ENCODE measurements around the gene NIPBL.

The NIPBL gene

GRCh38 chr5:36948041-36948440, 71.5 kb downstream of the NIPBL start:
- H3K36me3 ChIP-seq (replicated peaks in 1 of 2; ENCODE audit: control insufficient read depth in 2 of 2, insufficient read depth in 2 of 2, low read length in 2 of 2): no peaks in the 10 kb centered on the region
- no peak overlapping the region for H2BK120ac ChIP-seq (ENCODE audit: low read depth, low read length)
- H3K27me3 ChIP-seq (ENCODE audit: control insufficient read depth in 3 of 3, insufficient read depth in 3 of 3, low read depth in 1 of 3, low read length in 3 of 3): no peaks in the 10 kb centered on the region
- H3K4me3 ChIP-seq (ENCODE audit: low read length in 2 of 2): no peak overlapping the region
- no peak overlapping the region for H3K14ac ChIP-seq (ENCODE audit: low read length)
- no peak overlapping the region for H3K9ac ChIP-seq (ENCODE audit: low read depth, low read length, poor library complexity)
- no peaks in the 10 kb centered on the region for H3K9me3 ChIP-seq (replicated peaks in 1 of 2; ENCODE audit: control insufficient read depth in 2 of 2, insufficient read depth in 1 of 2, low read depth in 1 of 2, low read length in 2 of 2)
- H4K91ac ChIP-seq (ENCODE audit: low read depth, low read length, poor library complexity): no peak overlapping the region
- no peaks in the 10 kb centered on the region for H3K79me1 ChIP-seq (ENCODE audit: low read depth, low read length)
- H3K4ac ChIP-seq (ENCODE audit: low read length): no peak overlapping the region
- no peak overlapping the region for H4K8ac ChIP-seq (ENCODE audit: low read depth, low read length)
- H3K18ac ChIP-seq (ENCODE audit: low read length): no peak overlapping the region
- no peak overlapping the region for H3K27ac ChIP-seq (replicated peaks; ENCODE audit: low read length)
- H3K4me1 ChIP-seq (ENCODE audit: control insufficient read depth in 2 of 2, insufficient read depth in 1 of 2, low read depth in 1 of 2, low read length in 2 of 2): peaks cover 0 to 7% of the 10 kb centered on the region in 2 donors
- H2BK12ac ChIP-seq (ENCODE audit: low read length): no peak overlapping the region
- H2AFZ ChIP-seq (ENCODE audit: low read length): no peak overlapping the region
- H2BK5ac ChIP-seq (ENCODE audit: low read length): no peak overlapping the region
- no peak overlapping the region for H2AK5ac ChIP-seq (ENCODE audit: low read depth, low read length)
- H3K4me2 ChIP-seq (ENCODE audit: insufficient read depth, low read length, poor library complexity, severe bottlenecking): no peak overlapping the region
- no peak overlapping the region for H2BK15ac ChIP-seq (ENCODE audit: low read length)
- no peak overlapping the region for H3K23ac ChIP-seq (ENCODE audit: low read depth, low read length, poor library complexity)
- DNase-seq (ENCODE audit: low spot score): no peak

- H3K18ac ChIP-seq (ENCODE audit: low read length): no peak overlapping the region
- H2BK12ac ChIP-seq (ENCODE audit: low read length): no peak overlapping the region
- H2BK15ac ChIP-seq (ENCODE audit: low read length): no peak overlapping the region
- H3K14ac ChIP-seq (ENCODE audit: low read length): no peak overlapping the region
- no peak overlapping the region for H3K27ac ChIP-seq (replicated peaks; ENCODE audit: low read length)
- peaks cover 0 to 7% of the 10 kb centered on the region in 2 donors for H3K4me1 ChIP-seq (ENCODE audit: control insufficient read depth in 2 of 2, insufficient read depth in 1 of 2, low read depth in 1 of 2, low read length in 2 of 2)
- H2BK5ac ChIP-seq (ENCODE audit: low read length): no peak overlapping the region
- no peak overlapping the region for H2AK5ac ChIP-seq (ENCODE audit: low read depth, low read length)
- H3K4ac ChIP-seq (ENCODE audit: low read length): no peak overlapping the region
- DNase-seq (ENCODE audit: low spot score): no peak
- no peak overlapping the region for H3K23ac ChIP-seq (ENCODE audit: low read depth, low read length, poor library complexity)
- H3K36me3 ChIP-seq (replicated peaks in 1 of 2; ENCODE audit: control insufficient read depth in 2 of 2, insufficient read depth in 2 of 2, low read length in 2 of 2): no peaks in the 10 kb centered on the region
- no peak overlapping the region for H3K4me2 ChIP-seq (ENCODE audit: insufficient read depth, low read length, poor library complexity, severe bottlenecking)
- H2AFZ ChIP-seq (ENCODE audit: low read length): no peak overlapping the region
- H3K9me3 ChIP-seq (replicated peaks in 1 of 2; ENCODE audit: control insufficient read depth in 2 of 2, insufficient read depth in 1 of 2, low read depth in 1 of 2, low read length in 2 of 2): no peaks in the 10 kb centered on the region
- H3K4me3 ChIP-seq (ENCODE audit: low read length in 2 of 2): no peak overlapping the region
- no peak overlapping the region for H2BK120ac ChIP-seq (ENCODE audit: low read depth, low read length)
- H3K79me1 ChIP-seq (ENCODE audit: low read depth, low read length): no peaks in the 10 kb centered on the region
- no peak overlapping the region for H4K91ac ChIP-seq (ENCODE audit: low read depth, low read length, poor library complexity)
- no peak overlapping the region for H3K9ac ChIP-seq (ENCODE audit: low read depth, low read length, poor library complexity)
- H4K8ac ChIP-seq (ENCODE audit: low read depth, low read length): no peak overlapping the region
- no CpG with 5 or more reads among the region's 1 CpG for WGBS, 2 donors (ENCODE audit: extremely low coverage in 2 of 2, insufficient read length in 2 of 2, insufficient replicate concordance in 1 of 2)
- H3K27me3 ChIP-seq (ENCODE audit: control insufficient read depth in 3 of 3, insufficient read depth in 3 of 3, low read depth in 1 of 3, low read length in 3 of 3): no peaks in the 10 kb centered on the region
Measured at GRCh38 chr5:36948650-36949049, 72.1 kb downstream of the NIPBL start.

- H2AFZ ChIP-seq (ENCODE audit: low read length): no peak overlapping the region
- no peaks in the 10 kb centered on the region for H3K9me3 ChIP-seq (replicated peaks in 1 of 2; ENCODE audit: control insufficient read depth in 2 of 2, insufficient read depth in 1 of 2, low read depth in 1 of 2, low read length in 2 of 2)
- H3K14ac ChIP-seq (ENCODE audit: low read length): no peak overlapping the region
- peaks cover 0 to 7% of the 10 kb centered on the region in 2 donors for H3K4me1 ChIP-seq (ENCODE audit: control insufficient read depth in 2 of 2, insufficient read depth in 1 of 2, low read depth in 1 of 2, low read length in 2 of 2)
- no peaks in the 10 kb centered on the region for H3K27me3 ChIP-seq (ENCODE audit: control insufficient read depth in 3 of 3, insufficient read depth in 3 of 3, low read depth in 1 of 3, low read length in 3 of 3)
- no peak overlapping the region for H2BK15ac ChIP-seq (ENCODE audit: low read length)
- H3K18ac ChIP-seq (ENCODE audit: low read length): no peak overlapping the region
- no peak overlapping the region for H2BK120ac ChIP-seq (ENCODE audit: low read depth, low read length)
- H4K8ac ChIP-seq (ENCODE audit: low read depth, low read length): no peak overlapping the region
- no peak overlapping the region for H4K91ac ChIP-seq (ENCODE audit: low read depth, low read length, poor library complexity)
- no CpG with 5 or more reads among the region's 1 CpG for WGBS, 2 donors (ENCODE audit: extremely low coverage in 2 of 2, insufficient read length in 2 of 2, insufficient replicate concordance in 1 of 2)
- no peak overlapping the region for H3K27ac ChIP-seq (replicated peaks; ENCODE audit: low read length)
- H2BK5ac ChIP-seq (ENCODE audit: low read length): no peak overlapping the region
- H3K79me1 ChIP-seq (ENCODE audit: low read depth, low read length): no peaks in the 10 kb centered on the region
- H3K36me3 ChIP-seq (replicated peaks in 1 of 2; ENCODE audit: control insufficient read depth in 2 of 2, insufficient read depth in 2 of 2, low read length in 2 of 2): peaks cover 0 to under 1% of the 10 kb centered on the region in 2 donors
- DNase-seq (ENCODE audit: low spot score): no peak
- H2BK12ac ChIP-seq (ENCODE audit: low read length): no peak overlapping the region
- H3K9ac ChIP-seq (ENCODE audit: low read depth, low read length, poor library complexity): no peak overlapping the region
- H3K4me2 ChIP-seq (ENCODE audit: insufficient read depth, low read length, poor library complexity, severe bottlenecking): no peak overlapping the region
- H2AK5ac ChIP-seq (ENCODE audit: low read depth, low read length): no peak overlapping the region
- no peak overlapping the region for H3K4ac ChIP-seq (ENCODE audit: low read length)
- H3K4me3 ChIP-seq (ENCODE audit: low read length in 2 of 2): no peak overlapping the region
- no peak overlapping the region for H3K23ac ChIP-seq (ENCODE audit: low read depth, low read length, poor library complexity)
Measured at GRCh38 chr5:36949593-36949992, 73.0 kb downstream of the NIPBL start.

- DNase-seq (ENCODE audit: low spot score): no peak
- Histone ChIP-seq H4K8ac (ENCODE audit: low read depth, low read length) (no peak overlapping the region), H2BK5ac (ENCODE audit: low read length) (no peak overlapping the region), H2BK12ac (ENCODE audit: low read length) (no peak overlapping the region), H3K4me1 (ENCODE audit: control insufficient read depth in 2 of 2, insufficient read depth in 1 of 2, low read depth in 1 of 2, low read length in 2 of 2) (peaks cover 0 to 4% of the 10 kb centered on the region in 2 donors), H3K9me3 (replicated peaks in 1 of 2; ENCODE audit: control insufficient read depth in 2 of 2, insufficient read depth in 1 of 2, low read depth in 1 of 2, low read length in 2 of 2) (no peaks in the 10 kb centered on the region), H3K4ac (ENCODE audit: low read length) (no peak overlapping the region), H3K79me1 (ENCODE audit: low read depth, low read length) (no peaks in the 10 kb centered on the region), H3K23ac (ENCODE audit: low read depth, low read length, poor library complexity) (no peak overlapping the region), H2AFZ (ENCODE audit: low read length) (no peak overlapping the region), H3K36me3 (replicated peaks in 1 of 2; ENCODE audit: control insufficient read depth in 2 of 2, insufficient read depth in 2 of 2, low read length in 2 of 2) (peaks cover 2 to 12% of the 10 kb centered on the region in 2 donors), H2BK15ac (ENCODE audit: low read length) (no peak overlapping the region), H3K18ac (ENCODE audit: low read length) (no peak overlapping the region), H2AK5ac (ENCODE audit: low read depth, low read length) (no peak overlapping the region), H3K27ac (replicated peaks; ENCODE audit: low read length) (no peak overlapping the region), H2BK120ac (ENCODE audit: low read depth, low read length) (no peak overlapping the region), H3K4me2 (ENCODE audit: insufficient read depth, low read length, poor library complexity, severe bottlenecking) (no peak overlapping the region), H4K91ac (ENCODE audit: low read depth, low read length, poor library complexity) (no peak overlapping the region), H3K27me3 (ENCODE audit: control insufficient read depth in 3 of 3, insufficient read depth in 3 of 3, low read depth in 1 of 3, low read length in 3 of 3) (no peaks in the 10 kb centered on the region), H3K9ac (ENCODE audit: low read depth, low read length, poor library complexity) (no peak overlapping the region), H3K14ac (ENCODE audit: low read length) (no peak overlapping the region), H3K4me3 (ENCODE audit: low read length in 2 of 2) (no peak overlapping the region)
- no CpG with 5 or more reads among the region's 5 CpGs for WGBS, 2 donors (ENCODE audit: extremely low coverage in 2 of 2, insufficient read length in 2 of 2, insufficient replicate concordance in 1 of 2)
Measured at GRCh38 chr5:36950586-36951457, 74.3 kb downstream of the NIPBL start.
